ENCODE measurements around the gene EXOC2.

DNA sequence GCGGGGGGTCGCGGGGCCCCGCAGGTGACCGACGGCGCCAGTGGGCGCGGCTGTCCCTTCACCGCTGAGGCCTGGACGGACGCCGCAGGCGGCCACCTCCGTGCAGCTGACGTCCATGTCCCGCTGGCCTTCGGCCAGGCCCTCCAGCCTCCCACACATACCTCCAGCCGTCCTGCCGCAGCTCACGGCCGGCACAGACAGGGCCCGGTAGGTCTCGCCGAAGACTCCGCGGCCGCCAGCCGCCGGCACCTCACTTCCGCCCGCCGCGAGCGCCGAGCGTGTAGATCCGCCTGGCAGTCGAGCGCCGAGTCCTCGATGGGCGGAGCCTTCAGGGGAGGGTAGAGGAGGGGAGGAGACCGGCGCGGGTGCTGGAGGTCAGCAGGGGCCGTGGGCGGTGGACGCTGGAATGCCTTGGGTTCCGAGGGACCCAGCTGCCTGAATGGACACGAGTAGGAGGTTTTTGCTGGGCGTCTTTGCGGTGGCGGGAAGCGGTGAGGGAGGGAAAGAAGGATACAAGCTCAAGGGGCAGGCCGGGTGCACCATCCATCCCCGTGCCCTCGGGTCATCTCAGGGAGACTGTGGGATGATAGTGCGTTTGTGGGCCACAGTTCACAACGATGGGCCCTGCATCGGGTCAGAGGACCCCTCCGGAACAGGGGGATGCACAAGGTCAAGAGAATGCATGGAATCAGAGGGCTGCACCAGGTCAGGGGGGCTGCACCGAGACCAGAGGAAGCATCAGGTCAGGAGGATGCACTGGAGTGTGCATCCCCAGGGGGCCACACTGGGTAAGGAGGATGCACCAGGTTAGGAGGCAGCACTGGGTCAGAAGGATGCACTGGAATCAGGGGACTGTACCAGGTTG, at the start of gene EXOC2:
- peak; percentile 73; the same call in 1 of the 2 replicates for TF ChIP-seq POLR2AphosphoS5 (IDR thresholded peaks at IDR 0.05; ENCODE audit: low read length)
- TF ChIP-seq, protein P1, sequence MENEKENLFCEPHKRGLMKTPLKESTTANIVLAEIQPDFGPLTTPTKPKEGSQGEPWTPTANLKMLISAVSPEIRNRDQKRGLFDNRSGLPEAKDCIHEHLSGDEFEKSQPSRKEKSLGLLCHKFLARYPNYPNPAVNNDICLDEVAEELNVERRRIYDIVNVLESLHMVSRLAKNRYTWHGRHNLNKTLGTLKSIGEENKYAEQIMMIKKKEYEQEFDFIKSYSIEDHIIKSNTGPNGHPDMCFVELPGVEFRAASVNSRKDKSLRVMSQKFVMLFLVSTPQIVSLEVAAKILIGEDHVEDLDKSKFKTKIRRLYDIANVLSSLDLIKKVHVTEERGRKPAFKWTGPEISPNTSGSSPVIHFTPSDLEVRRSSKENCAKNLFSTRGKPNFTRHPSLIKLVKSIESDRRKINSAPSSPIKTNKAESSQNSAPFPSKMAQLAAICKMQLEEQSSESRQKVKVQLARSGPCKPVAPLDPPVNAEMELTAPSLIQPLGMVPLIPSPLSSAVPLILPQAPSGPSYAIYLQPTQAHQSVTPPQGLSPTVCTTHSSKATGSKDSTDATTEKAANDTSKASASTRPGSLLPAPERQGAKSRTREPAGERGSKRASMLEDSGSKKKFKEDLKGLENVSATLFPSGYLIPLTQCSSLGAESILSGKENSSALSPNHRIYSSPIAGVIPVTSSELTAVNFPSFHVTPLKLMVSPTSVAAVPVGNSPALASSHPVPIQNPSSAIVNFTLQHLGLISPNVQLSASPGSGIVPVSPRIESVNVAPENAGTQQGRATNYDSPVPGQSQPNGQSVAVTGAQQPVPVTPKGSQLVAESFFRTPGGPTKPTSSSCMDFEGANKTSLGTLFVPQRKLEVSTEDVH (IDR thresholded peaks at IDR 0.05; ENCODE audit: low read depth, partially characterized antibody): no peak
- TF ChIP-seq, protein P2, sequence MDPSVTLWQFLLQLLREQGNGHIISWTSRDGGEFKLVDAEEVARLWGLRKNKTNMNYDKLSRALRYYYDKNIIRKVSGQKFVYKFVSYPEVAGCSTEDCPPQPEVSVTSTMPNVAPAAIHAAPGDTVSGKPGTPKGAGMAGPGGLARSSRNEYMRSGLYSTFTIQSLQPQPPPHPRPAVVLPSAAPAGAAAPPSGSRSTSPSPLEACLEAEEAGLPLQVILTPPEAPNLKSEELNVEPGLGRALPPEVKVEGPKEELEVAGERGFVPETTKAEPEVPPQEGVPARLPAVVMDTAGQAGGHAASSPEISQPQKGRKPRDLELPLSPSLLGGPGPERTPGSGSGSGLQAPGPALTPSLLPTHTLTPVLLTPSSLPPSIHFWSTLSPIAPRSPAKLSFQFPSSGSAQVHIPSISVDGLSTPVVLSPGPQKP (IDR thresholded peaks at IDR 0.05; ENCODE audit: low read depth, low read length): peak; percentile 99
- TF ChIP-seq, protein P3, sequence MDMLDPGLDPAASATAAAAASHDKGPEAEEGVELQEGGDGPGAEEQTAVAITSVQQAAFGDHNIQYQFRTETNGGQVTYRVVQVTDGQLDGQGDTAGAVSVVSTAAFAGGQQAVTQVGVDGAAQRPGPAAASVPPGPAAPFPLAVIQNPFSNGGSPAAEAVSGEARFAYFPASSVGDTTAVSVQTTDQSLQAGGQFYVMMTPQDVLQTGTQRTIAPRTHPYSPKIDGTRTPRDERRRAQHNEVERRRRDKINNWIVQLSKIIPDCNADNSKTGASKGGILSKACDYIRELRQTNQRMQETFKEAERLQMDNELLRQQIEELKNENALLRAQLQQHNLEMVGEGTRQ (IDR thresholded peaks at IDR 0.05; ENCODE audit: borderline replicate concordance, low read depth, low read length): no peak
- TF ChIP-seq, protein P4, sequence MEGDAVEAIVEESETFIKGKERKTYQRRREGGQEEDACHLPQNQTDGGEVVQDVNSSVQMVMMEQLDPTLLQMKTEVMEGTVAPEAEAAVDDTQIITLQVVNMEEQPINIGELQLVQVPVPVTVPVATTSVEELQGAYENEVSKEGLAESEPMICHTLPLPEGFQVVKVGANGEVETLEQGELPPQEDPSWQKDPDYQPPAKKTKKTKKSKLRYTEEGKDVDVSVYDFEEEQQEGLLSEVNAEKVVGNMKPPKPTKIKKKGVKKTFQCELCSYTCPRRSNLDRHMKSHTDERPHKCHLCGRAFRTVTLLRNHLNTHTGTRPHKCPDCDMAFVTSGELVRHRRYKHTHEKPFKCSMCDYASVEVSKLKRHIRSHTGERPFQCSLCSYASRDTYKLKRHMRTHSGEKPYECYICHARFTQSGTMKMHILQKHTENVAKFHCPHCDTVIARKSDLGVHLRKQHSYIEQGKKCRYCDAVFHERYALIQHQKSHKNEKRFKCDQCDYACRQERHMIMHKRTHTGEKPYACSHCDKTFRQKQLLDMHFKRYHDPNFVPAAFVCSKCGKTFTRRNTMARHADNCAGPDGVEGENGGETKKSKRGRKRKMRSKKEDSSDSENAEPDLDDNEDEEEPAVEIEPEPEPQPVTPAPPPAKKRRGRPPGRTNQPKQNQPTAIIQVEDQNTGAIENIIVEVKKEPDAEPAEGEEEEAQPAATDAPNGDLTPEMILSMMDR (IDR thresholded peaks at IDR 0.05 in 2 of 3, conservative IDR thresholded peaks at IDR 0.05 in 1 of 3; ENCODE audit: control insufficient read depth in 2 of 3, extremely low read depth in 1 of 3, insufficient read depth in 1 of 3, low read depth in 3 of 3, low read length in 3 of 3): no peak
- TF ChIP-seq, protein P5, sequence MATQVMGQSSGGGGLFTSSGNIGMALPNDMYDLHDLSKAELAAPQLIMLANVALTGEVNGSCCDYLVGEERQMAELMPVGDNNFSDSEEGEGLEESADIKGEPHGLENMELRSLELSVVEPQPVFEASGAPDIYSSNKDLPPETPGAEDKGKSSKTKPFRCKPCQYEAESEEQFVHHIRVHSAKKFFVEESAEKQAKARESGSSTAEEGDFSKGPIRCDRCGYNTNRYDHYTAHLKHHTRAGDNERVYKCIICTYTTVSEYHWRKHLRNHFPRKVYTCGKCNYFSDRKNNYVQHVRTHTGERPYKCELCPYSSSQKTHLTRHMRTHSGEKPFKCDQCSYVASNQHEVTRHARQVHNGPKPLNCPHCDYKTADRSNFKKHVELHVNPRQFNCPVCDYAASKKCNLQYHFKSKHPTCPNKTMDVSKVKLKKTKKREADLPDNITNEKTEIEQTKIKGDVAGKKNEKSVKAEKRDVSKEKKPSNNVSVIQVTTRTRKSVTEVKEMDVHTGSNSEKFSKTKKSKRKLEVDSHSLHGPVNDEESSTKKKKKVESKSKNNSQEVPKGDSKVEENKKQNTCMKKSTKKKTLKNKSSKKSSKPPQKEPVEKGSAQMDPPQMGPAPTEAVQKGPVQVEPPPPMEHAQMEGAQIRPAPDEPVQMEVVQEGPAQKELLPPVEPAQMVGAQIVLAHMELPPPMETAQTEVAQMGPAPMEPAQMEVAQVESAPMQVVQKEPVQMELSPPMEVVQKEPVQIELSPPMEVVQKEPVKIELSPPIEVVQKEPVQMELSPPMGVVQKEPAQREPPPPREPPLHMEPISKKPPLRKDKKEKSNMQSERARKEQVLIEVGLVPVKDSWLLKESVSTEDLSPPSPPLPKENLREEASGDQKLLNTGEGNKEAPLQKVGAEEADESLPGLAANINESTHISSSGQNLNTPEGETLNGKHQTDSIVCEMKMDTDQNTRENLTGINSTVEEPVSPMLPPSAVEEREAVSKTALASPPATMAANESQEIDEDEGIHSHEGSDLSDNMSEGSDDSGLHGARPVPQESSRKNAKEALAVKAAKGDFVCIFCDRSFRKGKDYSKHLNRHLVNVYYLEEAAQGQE (IDR thresholded peaks at IDR 0.05; ENCODE audit: low read depth, low read length): 0 out of 2 replicates have a peak, but pooled peaks have one; percentile 28
- TF ChIP-seq, protein P6, sequence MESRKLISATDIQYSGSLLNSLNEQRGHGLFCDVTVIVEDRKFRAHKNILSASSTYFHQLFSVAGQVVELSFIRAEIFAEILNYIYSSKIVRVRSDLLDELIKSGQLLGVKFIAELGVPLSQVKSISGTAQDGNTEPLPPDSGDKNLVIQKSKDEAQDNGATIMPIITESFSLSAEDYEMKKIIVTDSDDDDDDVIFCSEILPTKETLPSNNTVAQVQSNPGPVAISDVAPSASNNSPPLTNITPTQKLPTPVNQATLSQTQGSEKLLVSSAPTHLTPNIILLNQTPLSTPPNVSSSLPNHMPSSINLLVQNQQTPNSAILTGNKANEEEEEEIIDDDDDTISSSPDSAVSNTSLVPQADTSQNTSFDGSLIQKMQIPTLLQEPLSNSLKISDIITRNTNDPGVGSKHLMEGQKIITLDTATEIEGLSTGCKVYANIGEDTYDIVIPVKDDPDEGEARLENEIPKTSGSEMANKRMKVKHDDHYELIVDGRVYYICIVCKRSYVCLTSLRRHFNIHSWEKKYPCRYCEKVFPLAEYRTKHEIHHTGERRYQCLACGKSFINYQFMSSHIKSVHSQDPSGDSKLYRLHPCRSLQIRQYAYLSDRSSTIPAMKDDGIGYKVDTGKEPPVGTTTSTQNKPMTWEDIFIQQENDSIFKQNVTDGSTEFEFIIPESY (IDR thresholded peaks at IDR 0.05): no peak
- TF ChIP-seq RFX5 (IDR thresholded peaks at IDR 0.05; ENCODE audit: low read depth, low read length): 0 out of 2 replicates have a peak, but pooled peaks have one; percentile 23
- TF ChIP-seq, protein P7, sequence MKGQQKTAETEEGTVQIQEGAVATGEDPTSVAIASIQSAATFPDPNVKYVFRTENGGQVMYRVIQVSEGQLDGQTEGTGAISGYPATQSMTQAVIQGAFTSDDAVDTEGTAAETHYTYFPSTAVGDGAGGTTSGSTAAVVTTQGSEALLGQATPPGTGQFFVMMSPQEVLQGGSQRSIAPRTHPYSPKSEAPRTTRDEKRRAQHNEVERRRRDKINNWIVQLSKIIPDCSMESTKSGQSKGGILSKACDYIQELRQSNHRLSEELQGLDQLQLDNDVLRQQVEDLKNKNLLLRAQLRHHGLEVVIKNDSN (IDR thresholded peaks at IDR 0.05; ENCODE audit: borderline replicate concordance, extremely low read length, insufficient read depth, low read depth, low read length): no peak
- TF ChIP-seq FOXM1 (IDR thresholded peaks at IDR 0.05; ENCODE audit: low read depth, low read length): no peak
- no peak for TF ChIP-seq NRF1 (conservative IDR thresholded peaks at IDR 0.05; ENCODE audit: low read depth, low read length)
- peak; percentile 93 for TF ChIP-seq POLR2A (IDR thresholded peaks at IDR 0.05; ENCODE audit: low read depth, low read length)
- TF ChIP-seq RAD21 (IDR thresholded peaks at IDR 0.05; ENCODE audit: insufficient read depth, low read depth, low read length): 0 out of 2 replicates have a peak, but pooled peaks have one; percentile 21
